Smooth muscle cell (in vitro differentiated cells): Measurements from ENCODE around the gene EHHADH. TPM values are rescaled to one million over a fixed set of nuclear protein-coding genes. Genes with fewer than 3 reads are reported as not detected.

Source experiments
- DNase-seq: peaks from one replicate; lab custom pipeline; 2025; ENCODE audit not compliant: unreplicated experiment; lab: John Stamatoyannopoulos, UW
- H2AFZ ChIP-seq: fragments of 200-600 bp; sonication (generic); 2 replicates; pipeline ENCODE4 v1.6.0; 2016; ENCODE audit warnings: antibody characterized with exemption, low read depth, mild to moderate bottlenecking
- H3F3A ChIP-seq: fragments of 200-600 bp; sonication (generic); 2 replicates; pipeline ENCODE4 v1.6.0; 2017; ENCODE audit warnings: antibody characterized with exemption, low read depth
- H3K27ac ChIP-seq: fragments of 200-600 bp; sonication (generic); 2 replicates; pipeline ENCODE4 v1.5.1; 2016; ENCODE audit warnings: low read depth, mild to moderate bottlenecking
- H3K27me3 ChIP-seq: fragments of 200-600 bp; sonication (generic); 2 replicates; pipeline ENCODE4 v1.6.1; 2016; ENCODE audit warnings: low read depth, mild to moderate bottlenecking
- H3K36me3 ChIP-seq: fragments of 200-600 bp; sonication (generic); 2 replicates; pipeline ENCODE4 v1.5.1; 2016; ENCODE audit warnings: low read depth
- H3K4me1 ChIP-seq: fragments of 200-600 bp; sonication (generic); 2 replicates; pipeline ENCODE4 v1.5.1; 2016; ENCODE audit warnings: low read depth
- H3K4me2 ChIP-seq: fragments of 200-600 bp; sonication (generic); 2 replicates; pipeline ENCODE4 v1.6.0; 2016; ENCODE audit warnings: mild to moderate bottlenecking
- H3K4me3 ChIP-seq: fragments of 200-600 bp; sonication (generic); 2 replicates; pipeline ENCODE4 v1.5.1; 2016; ENCODE audit warnings: mild to moderate bottlenecking
- H3K79me2 ChIP-seq: fragments of 200-600 bp; sonication (generic); 2 replicates; pipeline ENCODE4 v1.6.0; 2016; ENCODE audit warnings: low read depth, mild to moderate bottlenecking
- H3K9ac ChIP-seq: fragments of 200-600 bp; sonication (generic); 2 replicates; pipeline ENCODE4 v1.6.0; 2016; ENCODE audit warnings: low read depth
- H3K9me3 ChIP-seq: fragments of 200-600 bp; sonication (generic); replicated peaks from 2 replicates; pipeline ENCODE4 v1.5.1; 2016; ENCODE audit warnings: low read depth
- H4K20me1 ChIP-seq: fragments of 200-600 bp; sonication (generic); 2 replicates; pipeline ENCODE4 v1.6.0; 2016; ENCODE audit warnings: low read depth
- CTCF ChIP-seq: fragments of 200-600 bp; sonication (generic); IDR thresholded peaks from 2 replicates; pipeline ENCODE4 v1.5.1; 2017; ENCODE audit warnings: borderline replicate concordance, mild to moderate bottlenecking, antibody characterized with exemption; ENCODE audit not compliant: insufficient read depth, poor library complexity, severe bottlenecking
- WGBS: methylation state at CpG from one replicate; pipeline ENCODE4 v1.1.7; 2016; ENCODE audit warnings: low lambda C conversion rate; 5-methylcytosine and 5-hydroxymethylcytosine counted together
- polyA plus RNA-seq: library from polyadenylated mRNA; unstranded; fragments of >200 nt; fragmentation: Nextera tagmentation; extraction: Ambion mirVana; gene quantifications from 2 replicates; pipeline ENCODE4 v1.2.1, GENCODE V29; 2016
- total RNA-seq: library from RNA; depleted of rRNA; stranded (reverse); fragments of >200 nt; gene quantifications from 2 replicates; pipeline ENCODE4 v1.2.3, GENCODE V29; 2014

Gene EHHADH
- total and polyA plus RNA-seq, 2 experiments from 2014 or later: 2.7 to 2.9 TPM

DNA sequence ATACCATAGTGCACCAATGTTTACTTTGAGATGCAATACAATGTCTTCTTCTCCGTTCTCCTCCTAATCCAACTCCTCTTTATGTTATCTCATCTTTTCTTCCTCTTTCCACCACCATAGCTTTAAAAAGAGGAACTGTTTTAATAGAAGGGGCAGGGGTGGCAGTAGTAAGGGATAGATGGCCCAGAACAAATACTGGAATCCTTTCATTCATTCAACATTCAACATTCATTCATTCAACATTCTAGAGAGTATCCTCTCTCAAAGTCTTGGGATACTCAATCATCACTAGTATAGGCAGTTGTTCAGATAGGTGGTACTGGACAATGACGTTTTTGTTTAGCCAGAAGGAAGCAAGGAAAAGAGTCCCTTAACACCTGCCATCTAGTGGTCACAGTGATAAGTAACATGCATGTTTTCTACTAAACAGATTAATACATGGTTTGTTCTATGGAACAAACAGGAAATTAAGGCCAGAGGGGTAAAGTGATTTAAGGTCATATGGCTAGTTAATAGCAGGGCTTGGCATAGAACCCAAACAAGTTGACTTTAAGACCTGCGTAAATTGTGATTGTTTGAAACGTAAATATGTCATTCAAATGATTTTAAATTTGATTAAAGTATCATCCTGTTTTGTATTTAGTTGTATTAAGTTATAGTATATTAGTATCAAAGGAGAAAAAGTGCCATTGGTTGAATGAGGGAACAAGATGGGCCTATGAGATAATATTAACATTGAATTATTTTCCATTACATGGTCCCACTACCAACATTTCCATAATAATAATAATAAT, 26.9 kb upstream of the EHHADH start:
- Histone ChIP-seq H3K4me1 (peaks cover 10% of the 10 kb centered on the region), H3F3A (no peaks in the 10 kb centered on the region), H2AFZ (no peak overlapping the region), H3K4me3 (no peak overlapping the region), H3K27ac (no peak overlapping the region), H3K79me2 (peaks cover 13% of the 10 kb centered on the region), H3K4me2 (no peak overlapping the region), H3K9me3 (no peaks in the 10 kb centered on the region), H3K36me3 (no peaks in the 10 kb centered on the region), H3K27me3 (no peaks in the 10 kb centered on the region), H4K20me1 (no peaks in the 10 kb centered on the region), H3K9ac (no peak overlapping the region)
- WGBS: 52% methylated on average over 4 of the region's 4 CpGs
- no peak for DNase-seq
- TF ChIP-seq CTCF: peak; percentile 60

- WGBS: 89% methylated on average over 7 of the region's 7 CpGs
- no peak overlapping the region for H3K4me2 ChIP-seq
Observed at GRCh38 chr3:185279587-185280138, 25.8 kb upstream of the EHHADH start.

GRCh38 chr3:185276415-185276814, 22.6 kb upstream of the EHHADH start:
- no peak for DNase-seq
- Histone ChIP-seq H3K4me1 (no peaks in the 10 kb centered on the region), H4K20me1 (no peaks in the 10 kb centered on the region), H3K79me2 (no peaks in the 10 kb centered on the region), H3K9me3 (no peaks in the 10 kb centered on the region), H3K4me3 (no peak overlapping the region), H3F3A (no peaks in the 10 kb centered on the region), H3K27ac (no peak overlapping the region), H3K36me3 (no peaks in the 10 kb centered on the region), H3K4me2 (no peak overlapping the region), H3K9ac (no peak overlapping the region), H2AFZ (no peak overlapping the region), H3K27me3 (peaks cover 14% of the 10 kb centered on the region)
- TF ChIP-seq CTCF: no peak
- WGBS: 91% methylated on average over 4 of the region's 4 CpGs

More at GRCh38 chr3:185279587-185280138, 25.8 kb upstream of the EHHADH start:
- Histone ChIP-seq H3F3A (no peaks in the 10 kb centered on the region), H3K9ac (no peak overlapping the region), H2AFZ (no peak overlapping the region), H3K79me2 (peaks cover 13% of the 10 kb centered on the region), H3K4me3 (no peak overlapping the region), H3K9me3 (no peaks in the 10 kb centered on the region), H3K4me1 (peaks cover 10% of the 10 kb centered on the region), H4K20me1 (no peaks in the 10 kb centered on the region), H3K36me3 (no peaks in the 10 kb centered on the region), H3K27me3 (no peaks in the 10 kb centered on the region), H3K27ac (no peak overlapping the region)
- no peak for TF ChIP-seq CTCF
- DNase-seq: no peak
